NCI-H128 (cell line): ENCODE data around the gene TCN2.
A peak's percentile ranks its signal among the peaks of the same experiment; 100 is the strongest.
"Not testable (repeated sequence)": the region's sequence is repeated elsewhere in the genome, so short reads cannot be mapped to it uniquely, and the experiment has no call there.

Source experiments
- DNase-seq: peaks from one replicate; lab custom pipeline; 2025; ENCODE audit not compliant: unreplicated experiment; lab: John Stamatoyannopoulos, UW

Gene TCN2

DNA sequence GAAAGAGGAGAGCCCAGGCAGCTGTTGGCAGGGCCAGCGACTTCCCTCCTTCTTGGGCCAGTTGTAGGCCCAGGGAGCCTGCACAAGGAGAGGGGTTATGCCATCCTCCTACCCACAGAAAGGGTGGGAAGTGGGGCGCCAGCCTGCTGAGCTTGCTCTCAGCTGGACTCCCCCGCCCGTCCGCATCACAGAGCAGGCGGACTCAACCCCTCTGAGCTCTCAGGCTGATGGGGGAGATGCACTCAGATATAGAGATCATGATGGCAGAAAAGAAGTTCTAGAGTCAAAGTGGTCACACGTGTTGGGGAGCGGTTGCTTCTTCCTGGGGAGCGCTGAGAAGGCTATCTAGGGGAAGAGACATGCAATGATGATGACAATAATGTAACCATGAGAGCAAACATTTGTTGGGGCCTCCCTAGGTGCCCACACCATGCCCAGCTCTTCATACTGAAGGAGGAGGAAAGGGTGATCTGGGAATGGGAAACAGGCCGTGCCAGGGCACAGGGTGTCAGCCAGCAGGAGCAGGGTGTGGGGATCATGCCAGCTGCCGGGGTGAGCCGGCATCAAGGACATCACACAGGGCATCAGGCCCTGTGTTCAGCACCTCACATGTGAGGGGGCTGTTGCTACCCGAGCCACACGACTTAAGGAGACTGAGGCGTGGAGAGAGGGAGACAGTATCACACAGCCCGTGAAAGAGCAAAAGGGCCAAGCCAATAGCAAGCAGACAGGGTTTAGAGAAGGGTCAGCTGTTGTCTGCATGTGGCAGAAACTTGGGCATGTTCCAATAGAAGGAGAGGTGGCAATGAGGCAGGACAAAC lies 36.3 kb downstream of the TCN2 start:
- no peak for DNase-seq

DNA sequence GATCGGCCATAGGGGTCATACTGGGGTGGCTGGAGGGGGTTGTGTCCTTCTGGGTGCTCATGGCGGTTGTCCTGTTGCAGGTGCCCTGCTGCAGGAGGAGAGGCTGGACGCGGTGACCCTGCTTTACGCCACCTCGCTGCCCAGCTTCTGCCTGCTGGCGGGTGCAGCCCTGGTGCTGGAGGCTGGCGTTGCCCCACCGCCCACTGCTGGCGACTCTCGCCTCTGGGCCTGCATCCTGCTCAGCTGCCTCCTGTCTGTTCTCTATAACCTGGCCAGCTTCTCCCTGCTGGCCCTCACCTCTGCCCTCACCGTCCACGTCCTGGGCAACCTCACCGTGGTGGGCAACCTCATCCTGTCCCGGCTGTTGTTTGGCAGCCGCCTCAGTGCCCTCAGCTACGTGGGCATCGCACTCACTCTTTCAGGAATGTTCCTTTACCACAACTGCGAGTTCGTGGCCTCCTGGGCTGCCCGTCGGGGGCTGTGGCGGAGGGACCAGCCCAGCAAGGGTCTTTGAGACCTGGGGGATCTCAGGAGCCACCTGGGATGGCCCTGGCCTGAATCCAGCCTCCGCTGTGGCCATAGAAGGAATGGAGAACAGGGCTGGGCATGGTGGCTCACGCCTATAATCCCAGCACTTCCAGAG lies 39.7 kb downstream of the TCN2 start:
- DNase-seq = no peak

DNA sequence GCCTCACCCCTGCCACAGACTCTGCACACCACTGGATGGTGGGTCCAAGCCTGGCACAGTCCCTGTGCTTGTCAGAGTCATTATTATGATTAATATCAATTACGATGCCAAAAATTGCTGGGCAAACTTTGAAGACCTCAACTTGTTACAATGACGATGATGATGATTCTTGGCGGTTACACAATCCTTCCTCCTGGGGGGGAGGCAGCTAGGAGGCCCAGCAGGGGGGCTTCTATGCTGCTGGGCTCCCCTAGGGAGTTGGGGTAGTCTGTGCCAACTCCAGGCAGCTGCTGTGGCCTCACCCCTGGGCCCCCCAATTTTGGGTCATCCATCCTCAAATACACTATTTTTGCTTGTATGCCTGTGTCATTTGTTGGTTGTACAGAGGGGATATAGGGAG lies 40.6 kb downstream of the TCN2 start:
- no peak for DNase-seq

DNA sequence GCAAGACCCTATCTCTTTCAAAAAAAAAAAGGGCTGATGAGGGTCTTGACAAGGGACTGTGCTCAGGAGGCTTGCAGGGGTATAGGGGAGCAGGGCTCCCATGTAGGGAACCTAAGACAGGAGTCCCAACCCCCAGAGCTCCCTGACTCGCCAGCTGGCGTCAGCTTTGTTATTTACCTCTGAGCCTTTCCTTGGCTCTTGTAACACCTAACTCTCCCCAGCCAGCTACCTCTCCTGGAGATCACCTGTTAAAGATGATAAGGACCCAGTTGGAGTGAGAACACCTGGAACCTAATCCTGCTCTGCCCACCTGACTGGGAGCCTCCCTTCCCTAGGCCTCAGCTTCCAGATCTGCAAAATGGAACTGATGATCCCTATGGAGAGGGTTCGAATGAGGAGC lies 41.9 kb downstream of the TCN2 start:
- DNase-seq = no peak

DNA sequence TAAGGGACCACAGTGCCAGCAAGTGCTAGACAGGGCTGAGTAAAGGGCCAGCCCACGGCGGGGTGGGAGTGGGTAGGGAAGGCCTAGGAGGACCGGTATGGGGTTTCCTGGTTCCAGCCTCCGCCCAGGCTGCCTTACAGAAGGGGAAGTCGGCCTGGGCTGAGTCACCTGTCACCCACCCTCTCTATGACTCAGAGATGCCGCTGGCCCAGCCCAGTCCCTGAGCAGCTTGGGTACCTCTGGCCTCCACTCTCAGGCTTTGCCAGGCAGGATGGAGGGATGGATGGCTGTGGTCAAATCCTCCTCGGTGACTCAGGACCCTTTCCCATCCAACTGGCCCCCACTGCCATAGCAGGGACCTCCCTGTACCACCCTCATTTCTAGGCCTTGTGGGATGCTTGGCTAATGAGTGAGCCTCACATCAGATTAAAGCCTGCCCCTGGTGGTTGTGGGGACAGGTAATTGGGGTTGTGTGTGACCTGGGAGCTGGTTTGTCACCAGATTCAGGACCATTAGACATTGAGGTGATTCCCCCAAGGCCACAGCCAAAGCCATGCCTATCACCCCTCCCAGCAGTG lies 42.5 kb downstream of the TCN2 start:
- no peak for DNase-seq

DNA sequence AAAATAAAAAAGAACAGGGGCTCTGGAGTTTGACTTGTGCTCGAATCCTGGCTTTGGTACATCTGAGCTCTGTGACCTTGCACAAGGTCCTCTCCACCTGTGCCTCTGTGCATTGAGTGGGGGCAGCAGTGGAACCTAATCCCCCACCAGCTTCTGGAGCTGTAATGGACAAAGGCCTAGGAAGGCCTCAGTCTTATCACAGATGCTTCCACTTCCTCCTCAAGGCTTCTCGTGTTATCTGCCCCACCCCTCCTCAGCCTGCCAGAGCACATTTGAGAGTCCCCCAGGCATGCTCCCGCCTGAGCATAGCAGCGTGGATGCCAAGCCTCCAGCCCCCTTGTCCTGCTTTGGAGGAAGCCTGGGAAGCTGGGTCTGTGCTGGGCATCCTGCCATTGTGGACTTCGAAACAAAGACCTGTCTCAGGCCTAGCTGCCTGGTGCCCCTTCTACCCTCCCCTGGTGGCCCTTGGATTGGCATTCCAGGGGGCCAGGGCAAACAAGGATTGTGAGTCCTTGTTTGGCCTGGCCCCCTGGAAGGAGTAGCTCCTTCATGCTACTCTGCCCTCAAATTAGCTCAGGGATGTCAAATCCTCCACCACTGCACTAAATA lies 43.6 kb downstream of the TCN2 start:
- no peak for DNase-seq

DNA sequence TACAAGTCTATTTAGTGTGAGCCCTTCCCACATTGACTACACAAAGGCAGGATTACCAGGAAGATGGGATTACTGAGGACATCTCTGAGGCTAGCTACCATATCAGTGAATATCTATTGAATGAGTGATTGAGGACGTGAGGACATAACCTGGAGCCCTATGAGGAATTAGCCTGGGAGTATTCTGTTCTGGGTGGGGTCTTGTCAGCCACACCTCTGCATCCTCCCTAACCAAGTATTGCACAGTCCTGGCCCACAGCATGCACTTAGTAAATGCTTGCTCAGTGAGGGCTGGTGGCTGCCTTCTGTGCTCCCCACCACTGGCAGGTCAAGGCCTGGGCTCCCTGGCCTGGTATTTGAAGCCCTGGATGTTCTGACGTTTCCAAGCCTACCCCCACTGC lies 45.9 kb downstream of the TCN2 start:
- no peak for DNase-seq

DNA sequence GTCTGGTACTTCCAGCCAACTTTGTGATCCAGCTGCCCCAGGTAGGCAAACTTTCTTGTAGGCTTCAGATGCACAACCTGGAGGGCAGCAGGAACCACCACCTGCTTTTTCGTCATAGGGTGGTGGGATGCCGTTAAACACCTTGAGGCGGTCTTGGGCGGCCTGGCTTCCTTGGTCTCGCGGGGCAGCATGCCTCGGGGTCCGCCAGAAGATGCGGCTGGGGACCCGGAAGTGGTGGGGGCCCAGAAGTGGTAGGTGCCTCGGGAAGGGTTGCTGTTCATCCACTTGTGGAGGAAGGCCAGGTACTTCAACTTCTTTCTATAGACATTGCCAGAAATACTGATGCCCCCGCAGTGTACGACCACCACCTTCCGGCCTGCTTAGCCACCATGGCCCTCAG lies 47.4 kb downstream of the TCN2 start:
- no peak for DNase-seq

DNA sequence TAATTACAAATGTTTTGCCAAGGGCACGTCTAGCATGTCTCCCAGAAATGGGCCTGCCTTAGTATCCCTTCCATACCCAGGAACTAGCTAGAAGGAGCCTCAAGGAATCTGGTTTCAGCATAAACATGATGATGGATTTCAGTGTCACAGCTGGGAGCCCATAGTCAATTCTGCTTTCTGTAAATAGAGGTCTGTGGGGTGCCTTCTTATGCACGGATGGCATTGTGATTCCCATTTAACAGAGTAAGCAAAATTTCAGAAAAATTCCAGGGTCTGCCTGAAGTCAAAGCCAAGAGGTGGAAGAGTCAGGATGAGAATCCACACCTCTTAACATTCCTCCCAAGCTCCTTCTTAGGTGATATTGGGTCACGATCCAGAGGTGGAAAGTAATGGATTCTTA lies 48.6 kb downstream of the TCN2 start:
- no peak for DNase-seq

DNA sequence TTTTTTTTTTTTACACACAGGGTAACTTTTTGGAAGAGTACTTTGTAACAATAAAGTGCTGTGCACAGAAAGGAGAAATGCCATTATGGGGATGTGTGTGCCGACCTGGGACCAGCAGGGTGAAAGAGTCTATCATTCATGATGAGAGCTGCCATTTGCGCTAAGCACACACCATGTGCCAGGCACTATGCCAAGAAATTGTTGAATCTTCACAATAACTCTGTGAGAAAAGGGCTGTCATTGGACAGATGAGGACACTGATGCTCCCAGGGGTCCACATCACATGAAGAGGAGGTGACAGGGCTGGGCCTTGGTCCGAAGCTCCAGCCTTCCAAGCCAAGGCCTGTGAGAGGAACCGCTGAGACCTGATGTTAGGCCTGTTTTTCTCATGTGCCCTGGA lies 55.1 kb downstream of the TCN2 start:
- peak; percentile 4 for DNase-seq

DNA sequence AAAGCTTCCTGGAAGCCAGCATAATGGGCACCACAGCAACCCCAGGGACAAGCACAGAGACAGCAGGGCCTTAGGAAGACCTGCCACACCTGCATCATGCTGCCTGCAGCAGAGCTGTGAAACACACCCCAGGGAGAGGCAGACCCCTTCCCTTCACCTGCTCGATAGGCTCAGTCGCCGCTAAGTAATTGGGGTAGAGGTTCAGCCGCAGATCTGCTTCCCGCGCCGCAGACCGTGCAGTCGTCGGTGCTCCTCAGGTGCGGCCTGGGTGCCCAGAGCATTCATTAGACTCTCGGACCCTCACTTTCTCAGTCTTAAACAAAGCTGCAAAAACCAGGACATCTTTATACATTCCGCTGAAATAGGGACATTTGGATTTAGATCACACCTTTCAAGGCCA lies 57.8 kb downstream of the TCN2 start:
- no peak for DNase-seq

DNA sequence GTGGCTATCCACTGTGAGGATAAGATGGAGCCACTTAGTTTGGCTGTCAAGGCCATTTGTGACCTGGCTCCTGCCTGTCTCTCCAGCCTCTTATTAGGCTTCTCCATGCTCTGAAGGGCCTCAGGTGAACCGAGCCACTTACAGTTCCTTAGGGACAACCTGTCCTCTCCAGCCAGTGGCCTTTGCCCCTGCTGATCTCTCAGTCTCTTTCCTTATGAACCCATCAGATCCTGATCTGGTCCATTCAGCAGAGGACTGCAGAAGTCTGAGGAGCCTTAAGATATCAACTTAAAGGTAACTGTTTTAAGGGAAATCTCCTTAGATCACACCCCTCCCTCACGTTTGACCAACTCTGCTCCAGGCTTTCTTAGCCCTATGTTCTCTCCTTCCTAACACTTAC lies 58.3 kb downstream of the TCN2 start:
- no peak for DNase-seq

DNA sequence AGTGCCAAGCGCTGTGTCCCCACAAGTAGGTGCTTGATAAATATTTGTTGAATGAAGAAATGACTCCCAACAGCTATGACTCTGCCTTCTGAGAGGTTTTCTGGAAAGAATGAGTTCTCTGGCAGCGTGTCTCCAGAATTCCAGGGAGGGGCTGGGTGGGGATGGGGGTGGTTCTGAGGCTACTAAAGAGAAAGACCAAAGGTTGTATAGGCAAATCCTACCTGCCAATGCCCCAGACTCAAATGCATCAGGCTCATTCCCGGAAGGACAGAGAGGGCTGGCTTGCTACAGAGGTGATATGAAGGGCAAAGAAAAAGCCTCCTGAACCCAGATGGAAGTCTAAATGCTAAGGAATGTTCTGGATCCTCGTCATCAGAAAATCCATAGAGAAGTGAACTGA lies 58.8 kb downstream of the TCN2 start:
- DNase-seq = no peak

DNA sequence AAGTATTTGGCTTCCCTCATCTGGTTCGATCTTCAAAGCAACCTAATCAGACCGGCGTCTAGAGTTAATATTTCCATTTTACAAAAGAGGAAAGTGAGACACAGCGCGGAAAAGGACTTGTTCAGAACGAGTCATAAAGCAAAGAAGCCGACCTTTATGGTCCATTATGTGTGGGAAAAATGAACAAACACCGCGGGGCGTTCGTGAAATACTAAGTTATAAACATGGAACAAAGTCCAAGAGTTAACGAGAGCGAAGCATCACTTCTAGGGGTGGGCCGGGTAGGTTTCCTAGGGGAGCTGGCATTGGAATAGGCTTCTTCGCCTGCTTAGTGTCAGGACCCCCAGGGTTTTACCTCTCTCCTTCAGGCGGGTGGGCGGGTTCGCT lies 60.1 kb downstream of the TCN2 start:
- no peak for DNase-seq

DNA sequence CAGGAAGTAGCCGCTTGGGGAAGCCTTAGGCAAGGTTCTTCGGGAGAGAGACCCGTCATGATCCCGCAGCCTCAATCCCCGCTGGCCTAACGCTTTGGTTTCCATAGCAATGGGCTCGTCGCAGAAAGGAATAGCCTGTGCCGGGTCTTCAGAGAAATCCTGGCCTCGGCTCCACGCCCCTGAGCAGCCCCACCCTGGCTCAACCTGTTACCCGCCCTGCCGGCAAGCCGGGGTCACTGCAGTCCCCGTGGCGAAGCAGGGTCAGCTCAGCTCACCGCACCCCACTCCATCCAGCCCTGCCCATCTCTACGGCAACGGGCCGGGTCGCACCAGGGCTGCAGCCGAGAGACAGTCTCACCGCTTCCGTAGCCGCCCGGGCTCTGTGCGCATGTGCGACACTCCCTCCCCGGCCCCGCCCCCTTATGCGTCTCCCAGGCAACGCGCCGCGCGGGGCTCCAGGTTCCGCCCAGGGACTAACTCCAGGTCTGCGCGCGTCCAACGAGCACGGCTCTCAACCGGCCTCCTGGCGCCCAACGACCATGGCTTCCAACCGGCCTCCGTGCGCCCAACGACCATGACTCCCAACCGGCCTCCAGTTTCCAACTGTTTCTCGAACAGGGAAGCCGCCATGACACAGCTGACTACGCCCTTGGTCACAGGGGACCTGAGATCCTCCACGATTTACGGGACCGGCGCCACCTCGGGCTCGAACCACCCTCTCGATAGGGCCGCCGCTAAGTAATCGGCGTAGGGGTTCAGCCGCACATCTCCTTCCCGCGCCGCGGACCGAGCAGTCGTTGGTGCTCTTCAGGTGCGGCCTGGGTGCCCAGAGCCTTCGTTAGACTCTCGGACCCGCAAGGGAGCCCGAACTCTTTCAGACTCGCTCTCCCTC lies 60.8 kb downstream of the TCN2 start, which contains the start of gene DUSP18:
Gene DUSP18 (minus strand): TSS at position 382 of the 892 bp plus-strand sequence. CDS start 3,872 bp downstream, outside the sequence.
- peak; percentile 69 for DNase-seq

DNA sequence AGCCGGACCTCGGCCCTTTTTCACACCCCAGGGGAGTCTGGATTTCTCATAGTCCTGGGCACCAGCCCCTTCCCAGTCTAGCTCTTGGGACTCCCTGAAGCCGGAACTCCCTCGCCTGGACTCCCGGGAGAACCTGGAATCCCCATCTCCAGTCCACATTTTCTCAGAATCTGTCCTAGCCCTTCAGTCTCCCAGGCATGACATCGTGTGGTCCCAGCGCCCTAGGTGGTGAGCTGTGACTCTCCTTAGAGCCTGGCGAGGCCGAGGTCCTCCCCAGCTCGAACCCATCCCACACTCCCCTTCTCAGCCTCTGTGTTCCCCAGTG lies 61.4 kb downstream of the TCN2 start:
- no peak for DNase-seq

DNA sequence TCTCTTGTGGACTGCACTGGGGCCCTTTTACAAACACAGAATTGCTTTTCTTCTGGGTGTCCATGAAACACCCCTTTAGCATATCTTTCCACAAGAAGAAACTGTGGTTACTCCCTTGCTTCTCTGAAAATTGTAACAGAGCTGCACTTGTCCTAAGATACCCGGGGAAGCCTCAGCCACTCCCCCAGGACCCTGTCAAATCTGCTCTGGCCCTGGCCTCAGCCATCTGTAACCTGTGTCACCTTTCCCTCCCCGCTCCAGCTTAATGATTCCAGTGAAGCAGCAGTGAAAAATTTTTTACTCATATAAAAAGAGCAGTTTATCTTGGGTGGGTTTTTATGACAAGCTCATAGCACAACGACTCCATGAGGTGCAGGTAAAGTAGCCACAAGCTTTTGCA lies 64.1 kb downstream of the TCN2 start:
- no peak for DNase-seq

DNA sequence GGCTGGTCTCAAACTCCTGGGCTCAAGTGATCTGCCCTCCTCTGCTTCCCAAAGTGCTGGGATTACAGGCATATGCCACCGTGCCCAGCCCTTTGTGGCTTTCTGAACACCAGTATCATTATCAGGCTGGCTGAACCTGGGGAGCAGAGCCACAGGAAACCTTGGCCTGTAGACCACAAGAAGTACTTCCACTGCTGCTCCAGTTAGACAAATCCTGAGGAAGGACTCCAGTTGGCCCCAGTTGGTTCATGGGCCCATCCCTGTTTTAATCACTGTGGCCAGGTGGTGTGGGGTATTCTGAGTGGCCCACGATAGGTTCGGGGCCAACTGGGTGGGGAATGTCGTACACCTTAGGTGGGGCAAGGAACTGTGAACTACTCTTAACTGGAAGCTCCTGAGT lies 66.2 kb downstream of the TCN2 start:
- DNase-seq = no peak

DNA sequence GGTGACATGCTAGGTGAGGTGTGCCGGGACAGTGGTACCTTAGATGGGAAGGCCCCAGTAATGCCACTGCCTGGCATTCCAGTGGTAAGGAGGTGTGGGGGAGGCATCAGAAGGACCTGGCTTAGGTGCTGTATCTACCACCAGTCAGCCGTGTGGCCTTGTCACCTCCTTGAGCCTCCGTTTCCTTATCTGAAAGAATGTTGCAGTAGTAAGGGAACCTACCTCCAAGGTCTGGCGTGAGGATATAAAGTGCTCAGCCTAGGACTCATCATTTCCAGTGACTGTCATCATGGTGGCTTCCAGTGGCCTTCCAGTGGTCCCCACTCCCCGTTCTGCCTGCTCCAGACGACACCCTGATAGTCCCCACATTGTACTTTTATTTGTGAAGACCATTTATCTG lies 67.5 kb downstream of the TCN2 start:
- no peak for DNase-seq

DNA sequence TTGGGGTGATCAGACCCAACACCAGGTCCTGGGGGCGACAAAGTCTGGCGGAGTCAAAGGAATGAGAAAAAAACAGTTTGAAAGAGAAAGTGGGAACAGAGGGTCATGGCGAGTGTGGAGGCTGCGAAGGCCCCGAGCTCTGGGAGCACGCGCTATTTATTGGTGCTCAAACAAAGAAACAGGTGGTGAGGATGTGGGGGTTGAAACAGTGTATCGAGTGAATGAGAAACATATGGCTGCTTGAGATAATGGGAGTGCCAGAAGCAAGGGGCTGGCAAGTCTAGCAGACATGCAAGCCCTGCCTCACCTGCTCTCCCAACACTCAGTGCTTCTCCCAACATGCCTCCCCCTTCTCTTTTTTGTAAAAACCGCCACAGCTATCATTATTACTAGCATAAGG lies 68.5 kb downstream of the TCN2 start:
- peak; percentile 2 for DNase-seq

DNA sequence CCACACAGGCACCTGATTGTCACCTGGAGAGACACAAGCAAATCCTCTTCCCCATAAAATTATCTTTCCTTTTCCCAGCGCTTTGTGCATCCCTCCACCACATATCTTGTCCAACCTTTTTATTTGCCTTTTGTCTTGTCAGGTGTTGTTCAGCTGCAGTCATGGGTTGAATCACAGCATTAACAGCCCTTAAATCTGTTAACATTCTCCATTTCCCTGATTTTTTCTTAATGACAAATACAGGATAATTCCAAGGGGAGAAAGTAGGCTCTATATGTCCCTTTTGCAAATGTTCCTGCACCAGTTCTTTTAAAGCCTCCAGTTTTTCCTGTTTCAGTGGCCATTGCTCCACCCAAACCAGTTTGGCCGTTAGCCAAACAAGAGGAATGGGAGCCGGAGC lies 69.6 kb downstream of the TCN2 start:
- not testable (repeated sequence) for DNase-seq
